Astrocyte (in vitro differentiated cells and primary cell): ENCODE results near the gene PTPRM.

Experiments used
- CTCF ChIP-seq: IDR thresholded peaks from 2 replicates; pipeline ENCODE4 v1.5.1; 2011; ENCODE audit warnings: low read depth, mild to moderate bottlenecking, inconsistent platforms, low read length, moderate library complexity; ENCODE audit not compliant: insufficient read depth
- EZH2 ChIP-seq: IDR thresholded peaks from 2 replicates; pipeline ENCODE4 v1.6.1; 2012; ENCODE audit warnings: mild to moderate bottlenecking, low read length, inconsistent platforms; ENCODE audit not compliant: insufficient read depth

GRCh38 chr18:8277270-8277669 lies 710.2 kb downstream of the PTPRM start:
- no peak for TF ChIP-seq CTCF
- no peak for TF ChIP-seq EZH2
